GM12878 (cell line): ENCODE results near the gene COL2A1. TPM values are rescaled to one million over a fixed set of nuclear protein-coding genes. Genes with fewer than 3 reads are reported as not detected.

Source experiments
- ATAC-seq: fragments of 200-7000 bp; cut with Tn5 transposase; 3 replicates; pipeline ENCODE4 v1.9.1; 2020; ENCODE audit warnings: mild to moderate bottlenecking, moderate library complexity
- BruUV-seq: library from RNA; stranded (reverse); fragments of 400-500 nt; replicated peaks from 2 replicates; lab custom pipeline; 2021; lab: Mats Ljungman, UMichigan
- CTCF ChIA-PET: fragments of 300-600 bp; sonication (Branson Sonifier 250); formaldehyde crosslinking; extraction: SDS; loops from one replicate; lab custom pipeline; 2021; ENCODE audit warnings: inconsistent platforms; lab: Yijun Ruan, JAX
- POLR2A ChIA-PET: fragments of 350-600 bp; formaldehyde crosslinking; extraction: SDS; loops from one replicate; lab custom pipeline; 2021; ENCODE audit warnings: inconsistent platforms; lab: Charles Lee
- RAD21 ChIA-PET: fragments of 300-600 bp; sonication (Branson Sonifier 250); formaldehyde crosslinking; loops from one replicate; lab custom pipeline; 2023; ENCODE audit warnings: antibody characterized with exemption; ENCODE audit not compliant: unreplicated experiment; lab: Charles Lee
- SMC1A ChIA-PET: fragments of 300-600 bp; sonication (Branson Sonifier 250); formaldehyde crosslinking; loops from one replicate; lab custom pipeline; 2023; ENCODE audit not compliant: unreplicated experiment, uncharacterized antibody; lab: Charles Lee
- DNase-seq: peaks from one replicate; pipeline ENCODE4 v3.0.0-alpha.2; 2011; ENCODE audit warnings: low read depth, low spot score
- FAIRE-seq: peaks from 3 replicates; lab custom pipeline; 2011; peaks lifted over from hg19 to GRCh38; lab: Jason Lieb, UNC
- H2AFZ ChIP-seq: 2 replicates; pipeline ENCODE4 v1.6.0; 2011; ENCODE audit warnings: low read depth, low read length, control low read depth; ENCODE audit not compliant: control insufficient read depth
- H3K27ac ChIP-seq: 2 replicates; pipeline ENCODE4 v1.5.1; 2011; ENCODE audit warnings: control low read depth; ENCODE audit not compliant: control insufficient read depth, insufficient read depth
- H3K27me3 ChIP-seq, 2 experiments: replicated peaks in 1 of 2; 2 replicates each; pipeline versions ENCODE4 v1.6.0 to v1.6.1; 2011; ENCODE audit warnings: low read length in 1 of 2; ENCODE audit not compliant: control insufficient read depth in 2 of 2, insufficient read depth in 2 of 2
- H3K36me3 ChIP-seq, 2 experiments: 2 replicates each; pipeline ENCODE4 v1.5.1; 2011; ENCODE audit warnings: low read length in 1 of 2; ENCODE audit not compliant: control insufficient read depth in 2 of 2, insufficient read depth in 2 of 2
- H3K4me1 ChIP-seq: 2 replicates; pipeline ENCODE4 v1.6.1; 2011; ENCODE audit warnings: mild to moderate bottlenecking, low read length, moderate library complexity, mixed read lengths; ENCODE audit not compliant: control insufficient read depth, insufficient read depth
- H3K4me2 ChIP-seq: 2 replicates; pipeline ENCODE4 v1.6.0; 2011; ENCODE audit warnings: control low read depth; ENCODE audit not compliant: control insufficient read depth, insufficient read depth
- H3K4me3 ChIP-seq: fragments of 200-600 bp; sonication (generic); 2 replicates; pipeline ENCODE4 v1.5.1; 2016
- H3K79me2 ChIP-seq: 2 replicates; pipeline ENCODE4 v1.6.0; 2011; ENCODE audit warnings: low read length; ENCODE audit not compliant: control insufficient read depth, insufficient read depth
- H3K9ac ChIP-seq: 2 replicates; pipeline ENCODE4 v1.8.0; 2011; ENCODE audit warnings: low read length, control low read depth, mixed read lengths; ENCODE audit not compliant: control insufficient read depth, insufficient read depth
- H3K9me3 ChIP-seq: replicated peaks from 3 replicates; pipeline ENCODE4 v1.5.1; 2011; ENCODE audit warnings: mild to moderate bottlenecking, low read length; ENCODE audit not compliant: control insufficient read depth, insufficient read depth
- H4K20me1 ChIP-seq: 2 replicates; pipeline ENCODE4 v1.6.0; 2011; ENCODE audit not compliant: control insufficient read depth, insufficient read depth
- CBX3 ChIP-seq: fragments of 200-600 bp; sonication (generic); IDR thresholded peaks from 2 replicates; pipeline ENCODE4 v1.6.1; 2016; ENCODE audit warnings: low read depth, borderline replicate concordance
- CREM ChIP-seq: IDR thresholded peaks from 2 replicates; pipeline ENCODE4 v1.6.1; 2014; ENCODE audit warnings: antibody characterized with exemption, low read depth
- CTCF ChIP-seq, 3 experiments: IDR thresholded peaks in 2 of 3; conservative IDR thresholded peaks in 1 of 3; 2 replicates each; pipeline ENCODE4 v1.5.1; 2011; ENCODE audit warnings: low read depth in 3 of 3, low read length in 3 of 3, mild to moderate bottlenecking in 3 of 3, control low read depth in 2 of 3, moderate library complexity in 2 of 3, inconsistent platforms in 1 of 3, mixed read lengths in 1 of 3; ENCODE audit not compliant: control insufficient read depth in 2 of 3, insufficient read depth in 1 of 3; ENCODE audit errors: extremely low read depth in 1 of 3
- FOXK2 ChIP-seq: fragments of 450-650 bp; IDR thresholded peaks from 2 replicates; pipeline ENCODE4 v1.6.1; 2017; ENCODE audit warnings: mild to moderate bottlenecking, moderate library complexity
- GABPA ChIP-seq: IDR thresholded peaks from 2 replicates; pipeline ENCODE4 v1.6.1; 2014; ENCODE audit warnings: antibody characterized with exemption, low read depth, mild to moderate bottlenecking, inconsistent platforms
- LARP7 ChIP-seq: fragments of 450-650 bp; IDR thresholded peaks from 2 replicates; pipeline ENCODE4 v1.6.1; 2017; ENCODE audit warnings: mild to moderate bottlenecking
- MYC ChIP-seq: IDR thresholded peaks from 2 replicates; pipeline ENCODE4 v1.6.1; 2011; ENCODE audit warnings: mild to moderate bottlenecking, low read length, moderate library complexity, inconsistent platforms; ENCODE audit not compliant: insufficient read depth, insufficient replicate concordance, insufficient read length, severe bottlenecking
- PKNOX1 ChIP-seq: fragments of 450-650 bp; IDR thresholded peaks from 2 replicates; pipeline ENCODE4 v1.6.1; 2016; ENCODE audit warnings: mild to moderate bottlenecking
- RCOR1 ChIP-seq: conservative IDR thresholded peaks from 2 replicates; pipeline ENCODE4 v1.6.1; 2012; ENCODE audit warnings: low read depth, low read length, improper control_type of control experiment
- SRF ChIP-seq, 2 experiments: IDR thresholded peaks; 2 replicates each; pipeline ENCODE4 v1.6.1; 2011; ENCODE audit warnings: low read depth in 2 of 2, low read length in 2 of 2, mild to moderate bottlenecking in 1 of 2, moderate library complexity in 1 of 2
- STAT1 ChIP-seq: fragments of 450-650 bp; conservative IDR thresholded peaks from 2 replicates; pipeline ENCODE4 v1.6.1; 2014; ENCODE audit warnings: antibody characterized with exemption, mild to moderate bottlenecking
- ZBED1 ChIP-seq: IDR thresholded peaks from 2 replicates; pipeline ENCODE4 v1.6.1; 2016; ENCODE audit warnings: borderline replicate concordance
- ZNF274 ChIP-seq: IDR thresholded peaks from one replicate; pipeline ENCODE4 v1.8.0; 2011; ENCODE audit not compliant: insufficient read length, insufficient read depth
- ZNF687 ChIP-seq: fragments of 450-650 bp; IDR thresholded peaks from 2 replicates; pipeline ENCODE4 v1.6.1; 2017; ENCODE audit warnings: mild to moderate bottlenecking, moderate library complexity
- WGBS: methylation state at CpG from one replicate; pipeline ENCODE4 v1.1.6; 2016; ENCODE audit warnings: low lambda C conversion rate; ENCODE audit not compliant: insufficient replicate concordance, insufficient coverage; ENCODE audit errors: missing lambda C conversion rate; 5-methylcytosine and 5-hydroxymethylcytosine counted together
- in situ Hi-C: fragments of 300-500 bp; cut with MboI; formaldehyde crosslinking; loops from 9 replicates; pipeline ENCODE4 v1.14.3; 2018; ENCODE audit warnings: mixed read lengths
- intact Hi-C: fragments of 100-400 bp; cut with micrococcal nuclease; formaldehyde crosslinking; loops from one replicate; pipeline ENCODE4 v1.14.2; 2022; ENCODE audit not compliant: unreplicated experiment
- polyA plus RNA-seq, 11 experiments: library from polyadenylated mRNA; depleted of rRNA in 4 of 11; unstranded in 6 of 11; stranded (reverse) in 5 of 11; fragments of >200 nt; fragmentation: Nextera tagmentation in 4 of 11; fragmentation: Illumina TruSeq in 1 of 11; extraction: Ambion mirVana in 4 of 11; extraction: Trizol in 1 of 11; gene quantifications; 1 replicate in 1 of 11; 2 replicates in 10 of 11; pipeline versions ENCODE4 v1.2.1 to v1.2.3, GENCODE V29; 2011 to 2016; ENCODE audit warnings: inconsistent platforms in 2 of 11, missing spikeins in 2 of 11, low read depth in 1 of 11
- total RNA-seq, 4 experiments: library from RNA; depleted of rRNA in 3 of 4; stranded (reverse); fragments of >200 nt in 3 of 4; fragmentation: Illumina TruSeq in 1 of 4; extraction: Trizol in 1 of 4; gene quantifications; 2 replicates each; pipeline versions ENCODE4 v1.2.1 to v1.2.3, GENCODE V29; 2013 to 2021

COL2A1 gene
- total and polyA plus RNA-seq, 10 of the 15 experiments (the other 5 are each of a cell fraction or from before 2014, with no cell fraction given) = 0.06 to 0.67 (median 0.19) TPM; not detected in 1

- H3K4me1 ChIP-seq = no peaks in the 10 kb centered on the region; the same call in 1 of the 2 replicates
- no peak overlapping the region for H2AFZ ChIP-seq
- no peaks in the 10 kb centered on the region; a peak in 1 of 4 replicates for H3K36me3 ChIP-seq
- ChIA-PET CTCF (no interaction called here), RAD21 (no interaction called here), POLR2A (no interaction called here), SMC1A (no interaction called here)
- no peak overlapping the region for H3K9ac ChIP-seq
- H4K20me1 ChIP-seq = no peaks in the 10 kb centered on the region
- intact Hi-C loops = no loop called here
- H3K79me2 ChIP-seq = no peaks in the 10 kb centered on the region
- no TSS peak for BruUV-seq
- H3K9me3 ChIP-seq = no peaks in the 10 kb centered on the region
- no peaks in the 10 kb centered on the region for H3K27me3 ChIP-seq
- H3K4me3 ChIP-seq = no peak overlapping the region
- no peak for DNase-seq
- no peak overlapping the region for H3K27ac ChIP-seq
- ATAC-seq = no peak
- no peak overlapping the region for H3K4me2 ChIP-seq
- in situ Hi-C loops = no loop called here
- no peak for FAIRE-seq
- WGBS = 90% methylated on average over 1 of the region's 1 CpG
- TF ChIP-seq CREM (no peak), ZBED1 (no peak), STAT1 (no peak), ZNF274 (no peak), FOXK2 (no peak), CBX3 (no peak), ZNF687 (no peak), GABPA (no peak), LARP7 (no peak), PKNOX1 (no peak), MYC (no peak), CTCF (IDR thresholded peaks at IDR 0.05 in 2 of 3, conservative IDR thresholded peaks at IDR 0.05 in 1 of 3; ENCODE audit: control insufficient read depth in 2 of 3, extremely low read depth in 1 of 3, insufficient read depth in 1 of 3, low read depth in 3 of 3, low read length in 3 of 3) (no peak), SRF (IDR thresholded peaks at IDR 0.05; ENCODE audit: low read depth in 2 of 2, low read length in 2 of 2) (no peak), RCOR1 (no peak)
Measured at GRCh38 chr12:48039151-48039550, 34.9 kb upstream of the COL2A1 start.
